Sigmoid colon (tissue), 4 donors: Measurements from ENCODE around the gene KDELR3.

Source experiments
- POLR2A ChIP-seq, 2 donors: fragments of 450-650 bp; IDR thresholded peaks; one replicate each; pipeline ENCODE4 v1.6.1; 2016; ENCODE audit warnings: antibody characterized with exemption in 2 of 2, mild to moderate bottlenecking in 2 of 2, moderate library complexity in 2 of 2
- POLR2AphosphoS5 ChIP-seq, 4 donors: sonication (generic); formaldehyde crosslinking; IDR thresholded peaks; one replicate each; pipeline ENCODE4 v1.6.1; 2017; ENCODE audit warnings: antibody characterized with exemption in 4 of 4
- TF ChIP-seq, protein P1 (sequence below), 4 experiments: fragments of 450-650 bp in 3 of 4; fragments of 200-600 bp in 1 of 4; IDR thresholded peaks; one replicate each; pipeline ENCODE4 v1.5.1; 2016 to 2019; ENCODE audit warnings: antibody characterized with exemption in 4 of 4, mild to moderate bottlenecking in 3 of 4, moderate library complexity in 2 of 4

DNA sequence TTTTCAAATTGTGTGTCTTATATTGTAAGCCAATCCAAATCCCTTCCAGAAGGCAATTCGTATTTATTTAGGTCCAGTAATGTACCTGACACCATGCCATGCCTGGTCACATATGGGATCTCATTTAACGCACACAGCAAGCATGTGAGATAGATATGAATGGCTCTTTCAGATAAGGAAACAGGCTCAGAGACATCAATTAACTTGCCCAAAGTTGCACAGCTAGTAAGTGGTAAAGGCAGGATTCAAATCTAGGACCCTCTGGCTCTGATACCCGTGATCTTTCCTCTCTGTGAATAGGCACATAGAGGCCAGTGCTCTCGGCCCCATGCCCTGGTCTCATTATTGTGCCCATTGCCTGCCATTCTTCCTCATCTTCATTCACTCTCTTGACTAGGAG, 47.2 kb upstream of the KDELR3 start:
- TF ChIP-seq POLR2AphosphoS5 (IDR thresholded peaks at IDR 0.05) = no peak
- TF ChIP-seq, protein P1, sequence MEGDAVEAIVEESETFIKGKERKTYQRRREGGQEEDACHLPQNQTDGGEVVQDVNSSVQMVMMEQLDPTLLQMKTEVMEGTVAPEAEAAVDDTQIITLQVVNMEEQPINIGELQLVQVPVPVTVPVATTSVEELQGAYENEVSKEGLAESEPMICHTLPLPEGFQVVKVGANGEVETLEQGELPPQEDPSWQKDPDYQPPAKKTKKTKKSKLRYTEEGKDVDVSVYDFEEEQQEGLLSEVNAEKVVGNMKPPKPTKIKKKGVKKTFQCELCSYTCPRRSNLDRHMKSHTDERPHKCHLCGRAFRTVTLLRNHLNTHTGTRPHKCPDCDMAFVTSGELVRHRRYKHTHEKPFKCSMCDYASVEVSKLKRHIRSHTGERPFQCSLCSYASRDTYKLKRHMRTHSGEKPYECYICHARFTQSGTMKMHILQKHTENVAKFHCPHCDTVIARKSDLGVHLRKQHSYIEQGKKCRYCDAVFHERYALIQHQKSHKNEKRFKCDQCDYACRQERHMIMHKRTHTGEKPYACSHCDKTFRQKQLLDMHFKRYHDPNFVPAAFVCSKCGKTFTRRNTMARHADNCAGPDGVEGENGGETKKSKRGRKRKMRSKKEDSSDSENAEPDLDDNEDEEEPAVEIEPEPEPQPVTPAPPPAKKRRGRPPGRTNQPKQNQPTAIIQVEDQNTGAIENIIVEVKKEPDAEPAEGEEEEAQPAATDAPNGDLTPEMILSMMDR (IDR thresholded peaks at IDR 0.05) = no peak
- TF ChIP-seq POLR2A (IDR thresholded peaks at IDR 0.05) = no peak
